Neural crest cell (in vitro differentiated cells): ENCODE data around the gene CALML6. TPM values are rescaled to one million over a fixed set of nuclear protein-coding genes. Genes with fewer than 3 reads are reported as not detected.

Source experiments
- DNase-seq: peaks from one replicate; pipeline ENCODE4 v3.0.0; 2021; ENCODE audit warnings: low read depth, mixed read lengths, low spot score
- H3K27ac Mint-ChIP-seq: one replicate; pipeline ENCODE4 v1.8.0; 2021; ENCODE audit warnings: mild to moderate bottlenecking, mixed read lengths; ENCODE audit not compliant: unreplicated experiment
- H3K27me3 Mint-ChIP-seq: 2 replicates; pipeline ENCODE4 v1.8.0; 2021; ENCODE audit warnings: low read depth, mild to moderate bottlenecking, mixed read lengths
- H3K36me3 Mint-ChIP-seq: 2 replicates; pipeline ENCODE4 v1.8.0; 2021; ENCODE audit warnings: low read depth, mild to moderate bottlenecking, mixed read lengths
- H3K4me1 Mint-ChIP-seq: 2 replicates; pipeline ENCODE4 v1.8.0; 2021; ENCODE audit warnings: mixed read lengths
- H3K4me3 Mint-ChIP-seq: one replicate; pipeline ENCODE4 v1.8.0; 2021; ENCODE audit warnings: mild to moderate bottlenecking, mixed read lengths
- H3K9me3 Mint-ChIP-seq: 2 replicates; pipeline ENCODE4 v1.8.0; 2021; ENCODE audit warnings: mixed read lengths
- CTCF ChIP-seq: fragments of 200-600 bp; sonication (generic); conservative IDR thresholded peaks from 2 replicates; pipeline ENCODE4 v1.5.0; 2021; ENCODE audit warnings: antibody characterized with exemption, mild to moderate bottlenecking
- total RNA-seq: library from RNA; stranded (reverse); gene quantifications from 2 replicates; pipeline ENCODE4 v1.2.1, GENCODE V29; 2021

CALML6 gene
- total RNA-seq, 1 donor from 2014 or later = 0.63 TPM

- H3K36me3 Mint-ChIP-seq = no peaks in the 10 kb centered on the region
- DNase-seq = no peak
- H3K9me3 Mint-ChIP-seq = no peaks in the 10 kb centered on the region
- TF ChIP-seq CTCF = no peak
- H3K4me3 Mint-ChIP-seq = no peak overlapping the region
- H3K27ac Mint-ChIP-seq = no peak overlapping the region
- no peaks in the 10 kb centered on the region for H3K4me1 Mint-ChIP-seq
- H3K27me3 Mint-ChIP-seq = peaks cover 7% of the 10 kb centered on the region
Observed at GRCh38 chr1:1950940-1951339, 35.9 kb downstream of the CALML6 start.

- H3K27me3 Mint-ChIP-seq = peaks cover 5% of the 10 kb centered on the region
- H3K4me1 Mint-ChIP-seq = no peaks in the 10 kb centered on the region
- H3K27ac Mint-ChIP-seq = no peak overlapping the region
- no peak overlapping the region for H3K4me3 Mint-ChIP-seq
- H3K9me3 Mint-ChIP-seq = no peaks in the 10 kb centered on the region
- no peaks in the 10 kb centered on the region for H3K36me3 Mint-ChIP-seq
- DNase-seq = no peak
- no peak for TF ChIP-seq CTCF
Observed at GRCh38 chr1:1954015-1954414, 39.0 kb downstream of the CALML6 start.

GRCh38 chr1:1954831-1955441, 39.9 kb downstream of the CALML6 start:
- Mint-ChIP-seq H3K36me3 (no peaks in the 10 kb centered on the region), H3K27me3 (no peaks in the 10 kb centered on the region), H3K4me3 (no peak overlapping the region), H3K27ac (no peak overlapping the region), H3K4me1 (no peaks in the 10 kb centered on the region), H3K9me3 (no peaks in the 10 kb centered on the region)
- no peak for DNase-seq
- peak; percentile 36 for TF ChIP-seq CTCF

- no peak for DNase-seq
- no peak overlapping the region for H3K27ac Mint-ChIP-seq
- TF ChIP-seq CTCF = no peak
- no peaks in the 10 kb centered on the region for H3K4me1 Mint-ChIP-seq
- H3K4me3 Mint-ChIP-seq = no peak overlapping the region
- no peaks in the 10 kb centered on the region for H3K36me3 Mint-ChIP-seq
- peaks cover 6% of the 10 kb centered on the region for H3K27me3 Mint-ChIP-seq
- H3K9me3 Mint-ChIP-seq = no peaks in the 10 kb centered on the region
Observed at GRCh38 chr1:1955621-1956094, 40.6 kb downstream of the CALML6 start.

- DNase-seq = no peak
- Mint-ChIP-seq H3K27ac (no peak overlapping the region), H3K36me3 (no peaks in the 10 kb centered on the region), H3K4me1 (no peaks in the 10 kb centered on the region), H3K27me3 (peaks cover 10% of the 10 kb centered on the region), H3K4me3 (no peak overlapping the region), H3K9me3 (no peaks in the 10 kb centered on the region)
- TF ChIP-seq CTCF = no peak
Observed at GRCh38 chr1:1956101-1956500, 41.0 kb downstream of the CALML6 start.
